ENCODE measurements around the gene ZNF787. TPM values are rescaled to one million over a fixed set of nuclear protein-coding genes. Genes with fewer than 3 reads are reported as not detected.
A peak's percentile ranks its signal among the peaks of the same experiment; 100 is the strongest.

The ZNF787 gene
- total RNA-seq: 10 to 100 TPM; 24.9 to 53.1 (median 27.4) TPM

- TF ChIP-seq EP300 (IDR thresholded peaks at IDR 0.05; ENCODE audit: low read depth) (peak; percentile 50), POLR2A (IDR thresholded peaks at IDR 0.05) (peak; percentile 58), POLR2AphosphoS5 (IDR thresholded peaks at IDR 0.05) (peak; percentile 73 to 85 (median 77)), CTCF (IDR thresholded peaks at IDR 0.05) (no peak)
- Histone ChIP-seq H3K27ac (peak within 1 kb of the TSS; percentile 94 to 98 (median 96)), H3K36me3 (no peaks in the 10 kb centered on the region), H3K9me3 (no peaks in the 10 kb centered on the region), H3K4me3 (peak within 1 kb of the TSS; percentile 73 to 86 (median 84)), H3K27me3 (no peaks in the 10 kb centered on the region), H3K4me1 (peaks cover 26 to 53% (median 48%) of the 10 kb centered on the region in 4 donors)
- 11 to 61% methylated on average over 5 to 34 of the region's 74 CpGs for WGBS, 2 donors (ENCODE audit: low coverage in 1 of 2)
- intact Hi-C loops (cut with DNase I; ENCODE audit: low total_unique reads) (loop anchor here (1.0 kb wide), 1 partner anchor 20 kb away; the partner anchor contains the start of gene ZNF444), in situ Hi-C loops (cut with MboI; ENCODE audit: low pct_ligation_motif_present in 1 of 4, low pct_unique_long_range_greater_than_20kb in 1 of 4, low sequenced_read_pairs in 3 of 4) (no loop called here)
- peak; percentile 99 for DNase-seq
Measured at GRCh38 chr19:56121180-56122167, at the start of gene ZNF787. Gene ZNF787 (minus strand): TSS chr19:56121295. CDS start chr19:56103217, 18,078 bp downstream.

- H3K9me3 ChIP-seq: no peaks in the 10 kb centered on the region
- no peak overlapping the region for H3K27ac ChIP-seq
- TF ChIP-seq CTCF (IDR thresholded peaks at IDR 0.05): no peak
- no peak for TF ChIP-seq EP300 (IDR thresholded peaks at IDR 0.05; ENCODE audit: low read depth)
- no peak for TF ChIP-seq POLR2A (IDR thresholded peaks at IDR 0.05)
- TF ChIP-seq POLR2AphosphoS5 (IDR thresholded peaks at IDR 0.05): no peak
- H3K4me3 ChIP-seq: no peak overlapping the region
- DNase-seq: no peak
- H3K4me1 ChIP-seq: peaks cover 0 to 4% (median 2%) of the 10 kb centered on the region in 4 donors
- H3K36me3 ChIP-seq: no peaks in the 10 kb centered on the region
- in situ Hi-C loops (cut with MboI; ENCODE audit: low pct_ligation_motif_present in 1 of 4, low pct_unique_long_range_greater_than_20kb in 1 of 4, low sequenced_read_pairs in 3 of 4) (loop anchor here in 3 of 4 donors (5.0 to 10.0 kb wide), 2 partner anchors 93 to 95 kb away; no protein-coding TSS in a partner anchor), intact Hi-C loops (cut with DNase I; ENCODE audit: low total_unique reads) (loop anchor here (2.0 kb wide), 1 partner anchor 101 kb away; no protein-coding TSS in a partner anchor)
- peaks cover 21% of the 10 kb centered on the region for H3K27me3 ChIP-seq
- 65 to 72% methylated on average over 6 to 14 of the region's 14 CpGs for WGBS, 2 donors (ENCODE audit: low coverage in 1 of 2)
Measured at GRCh38 chr19:56170261-56170660, 49.2 kb upstream of the ZNF787 start.

- Histone ChIP-seq H3K27ac (no peak overlapping the region), H3K36me3 (no peaks in the 10 kb centered on the region), H3K27me3 (peaks cover 4% of the 10 kb centered on the region), H3K9me3 (no peaks in the 10 kb centered on the region), H3K4me1 (peaks cover 0 to 4% (median 2%) of the 10 kb centered on the region in 4 donors), H3K4me3 (no peak overlapping the region)
- DNase-seq: no peak
- in situ Hi-C loops (cut with MboI; ENCODE audit: low pct_ligation_motif_present in 1 of 4, low pct_unique_long_range_greater_than_20kb in 1 of 4, low sequenced_read_pairs in 3 of 4) (loop anchor here in 1 of 4 donors (5.0 kb wide), 1 partner anchor 85 kb away; no protein-coding TSS in a partner anchor), intact Hi-C loops (cut with DNase I; ENCODE audit: low total_unique reads) (no loop called here)
- WGBS, 2 donors (ENCODE audit: low coverage in 1 of 2): 48% methylated on average over 7 of the region's 7 CpGs; no CpG with 5 or more reads in 1 of the 2 donors
- TF ChIP-seq EP300 (IDR thresholded peaks at IDR 0.05; ENCODE audit: low read depth) (no peak), POLR2AphosphoS5 (IDR thresholded peaks at IDR 0.05) (no peak), CTCF (IDR thresholded peaks at IDR 0.05) (no peak), POLR2A (IDR thresholded peaks at IDR 0.05) (no peak)
Measured at GRCh38 chr19:56167064-56167578, 46.0 kb upstream of the ZNF787 start.

GRCh38 chr19:56163097-56163496, 42.0 kb upstream of the ZNF787 start:
- Histone ChIP-seq H3K4me1 (no peaks in the 10 kb centered on the region), H3K9me3 (no peaks in the 10 kb centered on the region), H3K4me3 (no peak overlapping the region), H3K36me3 (peaks cover 0 to 16% (median 2%) of the 10 kb centered on the region in 4 donors), H3K27me3 (peaks cover 4% of the 10 kb centered on the region), H3K27ac (no peak overlapping the region)
- no peak for DNase-seq
- intact Hi-C loops (cut with DNase I; ENCODE audit: low total_unique reads) (no loop called here), in situ Hi-C loops (cut with MboI; ENCODE audit: low pct_ligation_motif_present in 1 of 4, low pct_unique_long_range_greater_than_20kb in 1 of 4, low sequenced_read_pairs in 3 of 4) (no loop called here)
- no peak for TF ChIP-seq POLR2A (IDR thresholded peaks at IDR 0.05)
- no peak for TF ChIP-seq POLR2AphosphoS5 (IDR thresholded peaks at IDR 0.05)
- no peak for TF ChIP-seq EP300 (IDR thresholded peaks at IDR 0.05; ENCODE audit: low read depth)
- no peak for TF ChIP-seq CTCF (IDR thresholded peaks at IDR 0.05)
- WGBS, 2 donors (ENCODE audit: low coverage in 1 of 2): 92% methylated on average over 13 of the region's 13 CpGs; no CpG with 5 or more reads in 1 of the 2 donors
